Esophagus squamous epithelium (tissue), 4 donors: Measurements from ENCODE around the gene ZBTB2.

Experiments used
- CTCF ChIP-seq, 6 experiments: fragments of 450-650 bp in 4 of 6; fragments of 200-600 bp in 2 of 6; sonication (generic) in 2 of 6; IDR thresholded peaks; one replicate each; pipeline ENCODE4 v1.5.1; 2016 to 2019; ENCODE audit warnings: antibody characterized with exemption in 6 of 6, mild to moderate bottlenecking in 4 of 6, moderate library complexity in 4 of 6
- POLR2A ChIP-seq, 4 donors: fragments of 450-650 bp; IDR thresholded peaks; one replicate each; pipeline ENCODE4 v1.6.1; 2017; ENCODE audit warnings: antibody characterized with exemption in 4 of 4, mild to moderate bottlenecking in 4 of 4, moderate library complexity in 3 of 4

- TF ChIP-seq CTCF (IDR thresholded peaks at IDR 0.05), result no peak
- TF ChIP-seq POLR2A (IDR thresholded peaks at IDR 0.05), result no peak
Measured at GRCh38 chr6:151432651-151433050, 41.3 kb upstream of the ZBTB2 start.
